ENCODE measurements around the gene EIF2D. TPM values are rescaled to one million over a fixed set of nuclear protein-coding genes. Genes with fewer than 3 reads are reported as not detected.

The EIF2D gene
- total and polyA plus RNA-seq, 2 of the 13 experiments (the other 11 are each of a cell fraction or from before 2014, with no cell fraction given), result 45.1 to 64.9 TPM

- TF ChIP-seq ZNF75D (CRISPR knock-in tag; IDR thresholded peaks at IDR 0.05; ENCODE audit: borderline replicate concordance), result no peak
- no peak for TF ChIP-seq ZMYM4 (CRISPR knock-in tag; IDR thresholded peaks at IDR 0.05)
- no peak for TF ChIP-seq HIC2 (CRISPR knock-in tag; IDR thresholded peaks at IDR 0.05; ENCODE audit: low read depth)
- TF ChIP-seq ZNF670 (CRISPR knock-in tag; IDR thresholded peaks at IDR 0.05; ENCODE audit: borderline replicate concordance), result no peak
- no peak for TF ChIP-seq HHEX (CRISPR knock-in tag; IDR thresholded peaks at IDR 0.05)
- TF ChIP-seq ZFP90 (CRISPR knock-in tag; IDR thresholded peaks at IDR 0.05; ENCODE audit: borderline replicate concordance), result no peak
- peak; percentile 40; the same call in 1 of the 2 replicates for TF ChIP-seq PHF20 (CRISPR knock-in tag; IDR thresholded peaks at IDR 0.05)
- TF ChIP-seq ZNF430 (CRISPR knock-in tag; IDR thresholded peaks at IDR 0.05), result peak; percentile 36; the same call in 1 of the 2 replicates
- no peak for TF ChIP-seq HNRNPK (IDR thresholded peaks at IDR 0.05; ENCODE audit: low read depth, low read length, poor library complexity, severe bottlenecking)
- TF ChIP-seq ZNF792 (CRISPR knock-in tag; IDR thresholded peaks at IDR 0.05), result no peak
- TF ChIP-seq SIN3B (IDR thresholded peaks at IDR 0.05; ENCODE audit: low read length), result no peak
- no peak for TF ChIP-seq CBX5 (CRISPR knock-in tag; IDR thresholded peaks at IDR 0.05; ENCODE audit: borderline replicate concordance)
- TF ChIP-seq ZNF256 (CRISPR knock-in tag; conservative IDR thresholded peaks at IDR 0.05), result no peak
- TF ChIP-seq KAT8 (CRISPR knock-in tag; IDR thresholded peaks at IDR 0.05), result no peak
- no peak for TF ChIP-seq NR2F6 (IDR thresholded peaks at IDR 0.05)
- no peak for TF ChIP-seq NR2F6 (CRISPR knock-in tag; IDR thresholded peaks at IDR 0.05)
- TF ChIP-seq DZIP1 (CRISPR knock-in tag; IDR thresholded peaks at IDR 0.05), result no peak
- no peak for TF ChIP-seq ATAD3A (CRISPR knock-in tag; IDR thresholded peaks at IDR 0.05)
- no peak for TF ChIP-seq MLLT10 (CRISPR knock-in tag; IDR thresholded peaks at IDR 0.05)
- TF ChIP-seq, protein P1, sequence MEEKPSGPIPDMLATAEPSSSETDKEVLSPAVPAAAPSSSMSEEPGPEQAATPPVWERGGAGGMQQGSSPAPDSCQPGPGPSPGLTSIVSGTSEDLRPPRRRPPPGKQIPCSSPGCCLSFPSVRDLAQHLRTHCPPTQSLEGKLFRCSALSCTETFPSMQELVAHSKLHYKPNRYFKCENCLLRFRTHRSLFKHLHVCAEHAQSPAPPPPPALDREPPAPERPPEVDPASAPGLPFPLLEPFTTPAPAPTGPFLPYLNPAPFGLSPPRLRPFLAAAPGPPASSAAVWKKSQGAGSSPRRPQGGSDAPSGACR (CRISPR knock-in tag; IDR thresholded peaks at IDR 0.05), result no peak
- TF ChIP-seq SP2 (CRISPR knock-in tag; IDR thresholded peaks at IDR 0.05), result no peak
- TF ChIP-seq, protein P2, sequence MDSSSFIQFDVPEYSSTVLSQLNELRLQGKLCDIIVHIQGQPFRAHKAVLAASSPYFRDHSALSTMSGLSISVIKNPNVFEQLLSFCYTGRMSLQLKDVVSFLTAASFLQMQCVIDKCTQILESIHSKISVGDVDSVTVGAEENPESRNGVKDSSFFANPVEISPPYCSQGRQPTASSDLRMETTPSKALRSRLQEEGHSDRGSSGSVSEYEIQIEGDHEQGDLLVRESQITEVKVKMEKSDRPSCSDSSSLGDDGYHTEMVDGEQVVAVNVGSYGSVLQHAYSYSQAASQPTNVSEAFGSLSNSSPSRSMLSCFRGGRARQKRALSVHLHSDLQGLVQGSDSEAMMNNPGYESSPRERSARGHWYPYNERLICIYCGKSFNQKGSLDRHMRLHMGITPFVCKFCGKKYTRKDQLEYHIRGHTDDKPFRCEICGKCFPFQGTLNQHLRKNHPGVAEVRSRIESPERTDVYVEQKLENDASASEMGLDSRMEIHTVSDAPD (CRISPR knock-in tag; IDR thresholded peaks at IDR 0.05), result no peak
These were observed 22.3 kb upstream of the EIF2D start (continued) for GRCh38 chr1:206634365-206635079.
